HEK293 (cell line): Measurements from ENCODE around the gene CDYL.

Experiments
- CTCF ChIA-PET: fragments of 350-600 bp; formaldehyde crosslinking; extraction: SDS; loops from one replicate; lab custom pipeline; 2021; ENCODE audit warnings: antibody characterized with exemption; lab: Yijun Ruan, JAX
- POLR2A ChIA-PET: fragments of 300-600 bp; formaldehyde crosslinking; extraction: SDS; loops from one replicate; lab custom pipeline; 2020; ENCODE audit warnings: antibody characterized with exemption, inconsistent platforms; lab: Yijun Ruan, JAX
- H3K27ac ChIP-seq: fragments of 200-500 bp; sonication (Bioruptor generic); 2 replicates; pipeline ENCODE4 v1.5.1; 2014; ENCODE audit warnings: low read depth, low read length, control low read depth, inconsistent platforms; ENCODE audit errors: extremely low read depth
- H3K36me3 ChIP-seq, 2 experiments: fragments of 200-500 bp in 1 of 2; sonication (Bioruptor generic) in 1 of 2; 1 replicate in 1 of 2; 2 replicates in 1 of 2; pipeline ENCODE4 v1.5.1; 2014 to 2017; ENCODE audit warnings: inconsistent platforms in 2 of 2, low read length in 2 of 2; ENCODE audit not compliant: control insufficient read depth in 2 of 2, insufficient read depth in 1 of 2
- H3K4me1 ChIP-seq: fragments of 200-500 bp; sonication (Bioruptor generic); 2 replicates; pipeline ENCODE4 v1.5.1; 2014; ENCODE audit warnings: mild to moderate bottlenecking, low read length, inconsistent platforms; ENCODE audit not compliant: control insufficient read depth, insufficient read depth
- H3K4me3 ChIP-seq: 2 replicates; pipeline ENCODE4 v1.5.1; 2011; ENCODE audit warnings: low read depth, mild to moderate bottlenecking, control low read depth, low read length, moderate library complexity
- H3K9me3 ChIP-seq: fragments of 200-500 bp; sonication (Bioruptor generic); 2 replicates; pipeline ENCODE4 v1.5.1; 2014; ENCODE audit warnings: low read depth, low read length, inconsistent platforms; ENCODE audit not compliant: control insufficient read depth, insufficient read depth
- HOXA7 ChIP-seq: sonication (generic); formaldehyde crosslinking; IDR thresholded peaks from 2 replicates; pipeline ENCODE4 v1.8.1; 2022; ENCODE audit warnings: missing genetic modification reagents, borderline replicate concordance
- IKZF3 ChIP-seq: fragments of 450-650 bp; IDR thresholded peaks from 2 replicates; pipeline ENCODE4 v1.5.0; 2018; ENCODE audit warnings: missing biosample characterization, mild to moderate bottlenecking, missing genetic modification characterization, moderate library complexity
- KLF1 ChIP-seq: fragments of 450-650 bp; formaldehyde crosslinking; IDR thresholded peaks from 2 replicates; pipeline ENCODE4 v1.5.1; 2016; ENCODE audit warnings: missing biosample characterization, missing genetic modification characterization
- KLF16 ChIP-seq: fragments of 450-650 bp; formaldehyde crosslinking; IDR thresholded peaks from 2 replicates; pipeline ENCODE4 v1.5.1; 2017; ENCODE audit warnings: missing biosample characterization, missing genetic modification characterization
- SP7 ChIP-seq: fragments of 450-650 bp; formaldehyde crosslinking; IDR thresholded peaks from 2 replicates; pipeline ENCODE4 v1.5.1; 2016; ENCODE audit warnings: missing biosample characterization, missing genetic modification characterization
- TRIM28 ChIP-seq: IDR thresholded peaks from 2 replicates; pipeline ENCODE4 v1.6.1; 2011; ENCODE audit warnings: low read length, control low read depth, borderline replicate concordance
- ZBTB20 ChIP-seq: fragments of 450-650 bp; formaldehyde crosslinking; IDR thresholded peaks from 2 replicates; pipeline ENCODE4 v1.5.1; 2016; ENCODE audit warnings: missing biosample characterization, missing genetic modification characterization
- ZIC2 ChIP-seq: fragments of 450-650 bp; formaldehyde crosslinking; IDR thresholded peaks from 2 replicates; pipeline ENCODE4 v1.5.1; 2016; ENCODE audit warnings: missing biosample characterization, missing genetic modification characterization
- ZNF132 ChIP-seq: fragments of 450-650 bp; formaldehyde crosslinking; IDR thresholded peaks from 2 replicates; pipeline ENCODE4 v1.5.1; 2017; ENCODE audit warnings: missing biosample characterization, missing genetic modification characterization, borderline replicate concordance
- ZNF223 ChIP-seq: fragments of 450-650 bp; formaldehyde crosslinking; IDR thresholded peaks from 2 replicates; pipeline ENCODE4 v1.5.1; 2016; ENCODE audit warnings: missing biosample characterization, missing genetic modification characterization
- ZNF311 ChIP-seq: fragments of 450-650 bp; formaldehyde crosslinking; IDR thresholded peaks from 2 replicates; pipeline ENCODE4 v1.5.1; 2017; ENCODE audit warnings: missing biosample characterization, missing genetic modification characterization, borderline replicate concordance
- ZNF354C ChIP-seq: fragments of 450-650 bp; formaldehyde crosslinking; IDR thresholded peaks from 2 replicates; pipeline ENCODE4 v1.5.1; 2016; ENCODE audit warnings: missing biosample characterization, missing genetic modification characterization, low read depth, borderline replicate concordance
- ZNF404 ChIP-seq: fragments of 450-650 bp; formaldehyde crosslinking; IDR thresholded peaks from 2 replicates; pipeline ENCODE4 v1.5.1; 2017; ENCODE audit warnings: missing biosample characterization, missing genetic modification characterization
- ZNF560 ChIP-seq: fragments of 450-650 bp; formaldehyde crosslinking; IDR thresholded peaks from 2 replicates; pipeline ENCODE4 v1.5.1; 2017; ENCODE audit warnings: missing biosample characterization, missing genetic modification characterization, borderline replicate concordance
- ZNF585B ChIP-seq: fragments of 450-650 bp; formaldehyde crosslinking; IDR thresholded peaks from 2 replicates; pipeline ENCODE4 v1.5.1; 2016; ENCODE audit warnings: missing biosample characterization, missing genetic modification characterization
- ZNF629 ChIP-seq: fragments of 450-650 bp; formaldehyde crosslinking; IDR thresholded peaks from 2 replicates; pipeline ENCODE4 v1.5.1; 2017; ENCODE audit warnings: missing biosample characterization, missing genetic modification characterization
- ZNF701 ChIP-seq: fragments of 450-650 bp; formaldehyde crosslinking; IDR thresholded peaks from 2 replicates; pipeline ENCODE4 v1.5.1; 2016; ENCODE audit warnings: missing biosample characterization, missing genetic modification characterization
- ZNF76 ChIP-seq: fragments of 450-650 bp; formaldehyde crosslinking; IDR thresholded peaks from 2 replicates; pipeline ENCODE4; 2016; ENCODE audit warnings: low read depth, missing biosample characterization, missing genetic modification characterization, borderline replicate concordance
- ZNF785 ChIP-seq: fragments of 450-650 bp; formaldehyde crosslinking; IDR thresholded peaks from 2 replicates; pipeline ENCODE4 v1.5.1; 2016; ENCODE audit warnings: missing biosample characterization, missing genetic modification characterization
- ZNF837 ChIP-seq: fragments of 450-650 bp; formaldehyde crosslinking; IDR thresholded peaks from 2 replicates; pipeline ENCODE4 v1.5.1; 2016; ENCODE audit warnings: missing biosample characterization, missing genetic modification characterization
- ZNF843 ChIP-seq: fragments of 450-650 bp; formaldehyde crosslinking; IDR thresholded peaks from 2 replicates; pipeline ENCODE4 v1.5.1; 2016; ENCODE audit warnings: missing biosample characterization, missing genetic modification characterization
- ZSCAN23 ChIP-seq: fragments of 450-650 bp; formaldehyde crosslinking; IDR thresholded peaks from 2 replicates; pipeline ENCODE4 v1.5.1; 2016; ENCODE audit warnings: missing biosample characterization, missing genetic modification characterization
- TF ChIP-seq, protein P1 (sequence below): sonication (generic); formaldehyde crosslinking; IDR thresholded peaks from 2 replicates; pipeline ENCODE4 v1.8.1; 2022; ENCODE audit warnings: mild to moderate bottlenecking, moderate library complexity, missing genetic modification reagents
- TF ChIP-seq, protein P2 (sequence below): fragments of 450-650 bp; formaldehyde crosslinking; IDR thresholded peaks from 2 replicates; pipeline ENCODE4 v1.5.1; 2016; ENCODE audit warnings: missing biosample characterization, missing genetic modification characterization
- TF ChIP-seq, protein P3 (sequence below): fragments of 450-650 bp; formaldehyde crosslinking; IDR thresholded peaks from 2 replicates; pipeline ENCODE4 v1.5.1; 2017; ENCODE audit warnings: missing biosample characterization, mild to moderate bottlenecking, missing genetic modification characterization, moderate library complexity

CDYL gene

DNA sequence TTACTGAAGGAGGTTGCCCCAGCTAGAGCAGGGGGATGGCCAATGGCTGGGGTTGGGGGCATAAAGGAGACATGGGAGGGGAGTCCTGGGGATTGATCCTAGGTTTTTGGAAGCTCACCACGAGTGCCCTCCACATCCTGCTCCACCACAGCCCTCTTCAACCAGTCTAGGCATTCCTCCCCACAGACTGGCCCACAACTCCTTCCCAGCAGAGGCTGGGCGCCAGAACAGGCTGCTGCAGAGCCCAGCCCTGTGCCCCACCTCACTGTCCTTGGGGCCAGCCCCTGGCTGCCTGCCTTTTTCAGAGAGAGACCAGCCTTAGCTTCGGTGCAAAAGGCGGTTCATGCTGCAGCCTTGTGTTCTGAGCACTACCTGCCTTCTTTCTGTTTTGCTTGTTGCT lies 211.2 kb downstream of the CDYL start (continued):
- TF ChIP-seq, protein P1, sequence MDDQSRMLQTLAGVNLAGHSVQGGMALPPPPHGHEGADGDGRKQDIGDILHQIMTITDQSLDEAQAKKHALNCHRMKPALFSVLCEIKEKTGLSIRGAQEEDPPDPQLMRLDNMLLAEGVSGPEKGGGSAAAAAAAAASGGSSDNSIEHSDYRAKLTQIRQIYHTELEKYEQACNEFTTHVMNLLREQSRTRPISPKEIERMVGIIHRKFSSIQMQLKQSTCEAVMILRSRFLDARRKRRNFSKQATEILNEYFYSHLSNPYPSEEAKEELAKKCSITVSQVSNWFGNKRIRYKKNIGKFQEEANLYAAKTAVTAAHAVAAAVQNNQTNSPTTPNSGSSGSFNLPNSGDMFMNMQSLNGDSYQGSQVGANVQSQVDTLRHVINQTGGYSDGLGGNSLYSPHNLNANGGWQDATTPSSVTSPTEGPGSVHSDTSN (CRISPR knock-in tag), result no peak
- no peak for TF ChIP-seq ZNF76 (tag by site-specific recombination)
- TF ChIP-seq IKZF3 (tag by site-specific recombination), result no peak
- no peak for TF ChIP-seq ZNF132
- no peak for TF ChIP-seq ZNF785
- TF ChIP-seq TRIM28, result no peak
- TF ChIP-seq, protein P2, sequence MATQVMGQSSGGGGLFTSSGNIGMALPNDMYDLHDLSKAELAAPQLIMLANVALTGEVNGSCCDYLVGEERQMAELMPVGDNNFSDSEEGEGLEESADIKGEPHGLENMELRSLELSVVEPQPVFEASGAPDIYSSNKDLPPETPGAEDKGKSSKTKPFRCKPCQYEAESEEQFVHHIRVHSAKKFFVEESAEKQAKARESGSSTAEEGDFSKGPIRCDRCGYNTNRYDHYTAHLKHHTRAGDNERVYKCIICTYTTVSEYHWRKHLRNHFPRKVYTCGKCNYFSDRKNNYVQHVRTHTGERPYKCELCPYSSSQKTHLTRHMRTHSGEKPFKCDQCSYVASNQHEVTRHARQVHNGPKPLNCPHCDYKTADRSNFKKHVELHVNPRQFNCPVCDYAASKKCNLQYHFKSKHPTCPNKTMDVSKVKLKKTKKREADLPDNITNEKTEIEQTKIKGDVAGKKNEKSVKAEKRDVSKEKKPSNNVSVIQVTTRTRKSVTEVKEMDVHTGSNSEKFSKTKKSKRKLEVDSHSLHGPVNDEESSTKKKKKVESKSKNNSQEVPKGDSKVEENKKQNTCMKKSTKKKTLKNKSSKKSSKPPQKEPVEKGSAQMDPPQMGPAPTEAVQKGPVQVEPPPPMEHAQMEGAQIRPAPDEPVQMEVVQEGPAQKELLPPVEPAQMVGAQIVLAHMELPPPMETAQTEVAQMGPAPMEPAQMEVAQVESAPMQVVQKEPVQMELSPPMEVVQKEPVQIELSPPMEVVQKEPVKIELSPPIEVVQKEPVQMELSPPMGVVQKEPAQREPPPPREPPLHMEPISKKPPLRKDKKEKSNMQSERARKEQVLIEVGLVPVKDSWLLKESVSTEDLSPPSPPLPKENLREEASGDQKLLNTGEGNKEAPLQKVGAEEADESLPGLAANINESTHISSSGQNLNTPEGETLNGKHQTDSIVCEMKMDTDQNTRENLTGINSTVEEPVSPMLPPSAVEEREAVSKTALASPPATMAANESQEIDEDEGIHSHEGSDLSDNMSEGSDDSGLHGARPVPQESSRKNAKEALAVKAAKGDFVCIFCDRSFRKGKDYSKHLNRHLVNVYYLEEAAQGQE, result no peak
- TF ChIP-seq ZNF837 (tag by site-specific recombination), result no peak
- TF ChIP-seq, all 188 proteins: peak for 0

DNA sequence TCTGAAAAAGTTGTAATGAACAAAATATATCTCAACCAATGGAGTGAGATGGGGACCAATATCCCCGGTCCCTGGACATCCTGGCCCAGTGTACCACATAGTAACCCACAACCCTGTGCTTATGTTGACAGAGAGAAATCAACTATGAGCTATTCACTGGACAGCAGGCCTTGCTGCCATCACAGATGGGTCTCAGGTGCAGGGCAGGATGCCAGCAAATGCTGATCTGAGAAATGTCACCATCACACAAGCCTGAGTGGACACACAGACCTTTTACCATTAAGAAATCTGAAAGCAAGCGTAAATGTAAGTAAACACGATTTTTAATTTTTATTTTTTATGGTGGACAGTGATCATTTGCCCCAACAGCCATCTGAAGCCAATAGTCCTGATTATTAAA lies 218.5 kb downstream of the CDYL start:
- TF ChIP-seq ZNF843 (tag by site-specific recombination), result no peak
- TF ChIP-seq ZBTB20, result no peak
- TF ChIP-seq ZSCAN23 (tag by site-specific recombination), result no peak
- no peak for TF ChIP-seq ZNF404 (tag by site-specific recombination)
- TF ChIP-seq ZIC2 (tag by site-specific recombination), result no peak
- no peak for TF ChIP-seq HOXA7 (CRISPR knock-in tag)
- ChIA-PET CTCF (interaction anchor here (0.7 kb wide), 1 partner anchor 9 kb away, joined by 3 read pairs; the partner anchor contains the start of gene RPP40), POLR2A (interaction anchor here (0.8 kb wide), 1 partner anchor 8 kb away, joined by 3 read pairs; no protein-coding TSS in a partner anchor)
- Histone ChIP-seq H3K4me1 (no peaks in the 10 kb centered on the region), H3K27ac (no peak overlapping the region), H3K9me3 (no peaks in the 10 kb centered on the region), H3K36me3 (peaks cover 0 to 12% of the 10 kb centered on the region in 2 experiments), H3K4me3 (no peak overlapping the region)

DNA sequence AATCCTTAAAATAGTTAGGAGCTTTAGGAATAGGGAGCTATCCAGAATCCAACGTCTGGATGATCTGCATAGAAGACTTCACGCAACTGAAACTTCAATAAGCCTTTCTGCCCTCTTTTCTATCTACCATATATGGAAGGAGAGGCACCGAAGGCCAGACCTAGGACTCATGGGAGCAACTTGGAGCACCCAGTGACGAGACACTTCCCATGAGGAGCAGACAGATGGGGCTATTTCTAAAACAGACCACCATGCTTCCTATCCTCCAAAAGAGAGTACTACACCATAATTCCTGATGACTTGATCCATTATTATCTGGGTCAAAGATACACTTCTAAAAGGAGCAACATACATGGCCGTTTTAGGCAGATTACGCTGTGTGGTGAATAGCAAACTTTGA lies 221.7 kb downstream of the CDYL start:
- H3K27ac ChIP-seq, result no peak overlapping the region
- H3K4me1 ChIP-seq, result no peaks in the 10 kb centered on the region
- H3K36me3 ChIP-seq, result peaks cover 0 to 25% of the 10 kb centered on the region in 2 experiments; a peak in 2 of 3 replicates
- no peak overlapping the region for H3K4me3 ChIP-seq
- ChIA-PET CTCF (interaction anchor here (0.7 kb wide), 1 partner anchor 102 kb away, joined by 4 read pairs; no protein-coding TSS in a partner anchor), POLR2A (no interaction called here)
- no peak for TF ChIP-seq IKZF3 (tag by site-specific recombination)
- no peak for TF ChIP-seq ZNF223
- TF ChIP-seq, protein P3, sequence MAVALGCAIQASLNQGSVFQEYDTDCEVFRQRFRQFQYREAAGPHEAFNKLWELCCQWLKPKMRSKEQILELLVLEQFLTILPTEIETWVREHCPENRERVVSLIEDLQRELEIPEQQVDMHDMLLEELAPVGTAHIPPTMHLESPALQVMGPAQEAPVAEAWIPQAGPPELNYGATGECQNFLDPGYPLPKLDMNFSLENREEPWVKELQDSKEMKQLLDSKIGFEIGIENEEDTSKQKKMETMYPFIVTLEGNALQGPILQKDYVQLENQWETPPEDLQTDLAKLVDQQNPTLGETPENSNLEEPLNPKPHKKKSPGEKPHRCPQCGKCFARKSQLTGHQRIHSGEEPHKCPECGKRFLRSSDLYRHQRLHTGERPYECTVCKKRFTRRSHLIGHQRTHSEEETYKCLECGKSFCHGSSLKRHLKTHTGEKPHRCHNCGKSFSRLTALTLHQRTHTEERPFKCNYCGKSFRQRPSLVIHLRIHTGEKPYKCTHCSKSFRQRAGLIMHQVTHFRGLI (tag by site-specific recombination), result no peak
- no peak for TF ChIP-seq HOXA7 (CRISPR knock-in tag)
- TF ChIP-seq ZNF560 (tag by site-specific recombination), result no peak
- no peak for TF ChIP-seq KLF16 (tag by site-specific recombination)
- TF ChIP-seq ZNF837 (tag by site-specific recombination), result no peak
- no peak for TF ChIP-seq ZNF311 (tag by site-specific recombination)
- no peak for TF ChIP-seq KLF1 (tag by site-specific recombination)
- no peak for TF ChIP-seq ZNF354C (tag by site-specific recombination)
- no peak for TF ChIP-seq SP7 (tag by site-specific recombination)
- TF ChIP-seq ZNF585B, result no peak
- TF ChIP-seq ZNF701 (tag by site-specific recombination), result no peak
- no peak for TF ChIP-seq ZNF629 (tag by site-specific recombination)
- no peaks in the 10 kb centered on the region for H3K9me3 ChIP-seq
